IPS-20b (cell line): ENCODE measurements around the gene ARHGAP18.

Experiments
- H3K27ac ChIP-seq: one replicate; pipeline ENCODE4 v1.5.1; 2013; ENCODE audit warnings: low read length
- H3K27me3 ChIP-seq: 2 replicates; pipeline ENCODE4 v1.6.1; 2013; ENCODE audit warnings: mild to moderate bottlenecking, low read length, inconsistent platforms; ENCODE audit not compliant: insufficient read depth
- H3K36me3 ChIP-seq: 2 replicates; pipeline ENCODE4 v1.6.1; 2013; ENCODE audit warnings: low read depth, mild to moderate bottlenecking, inconsistent platforms, low read length, moderate library complexity; ENCODE audit not compliant: insufficient read depth
- H3K4me1 ChIP-seq: 2 replicates; pipeline ENCODE4 v1.6.1; 2013; ENCODE audit warnings: mild to moderate bottlenecking, control low read depth, inconsistent platforms, low read length, moderate library complexity; ENCODE audit not compliant: insufficient read depth
- H3K4me3 ChIP-seq: 2 replicates; pipeline ENCODE4 v1.5.1; 2013; ENCODE audit warnings: mild to moderate bottlenecking, low read length, inconsistent platforms
- H3K9ac ChIP-seq: 2 replicates; pipeline ENCODE4 v1.6.1; 2013; ENCODE audit warnings: low read depth, mild to moderate bottlenecking, inconsistent platforms, low read length, moderate library complexity
- H3K9me3 ChIP-seq: 2 replicates; pipeline ENCODE4 v1.6.1; 2013; ENCODE audit warnings: mild to moderate bottlenecking, low read depth, low read length, inconsistent platforms; ENCODE audit not compliant: insufficient read depth

ARHGAP18 gene

DNA sequence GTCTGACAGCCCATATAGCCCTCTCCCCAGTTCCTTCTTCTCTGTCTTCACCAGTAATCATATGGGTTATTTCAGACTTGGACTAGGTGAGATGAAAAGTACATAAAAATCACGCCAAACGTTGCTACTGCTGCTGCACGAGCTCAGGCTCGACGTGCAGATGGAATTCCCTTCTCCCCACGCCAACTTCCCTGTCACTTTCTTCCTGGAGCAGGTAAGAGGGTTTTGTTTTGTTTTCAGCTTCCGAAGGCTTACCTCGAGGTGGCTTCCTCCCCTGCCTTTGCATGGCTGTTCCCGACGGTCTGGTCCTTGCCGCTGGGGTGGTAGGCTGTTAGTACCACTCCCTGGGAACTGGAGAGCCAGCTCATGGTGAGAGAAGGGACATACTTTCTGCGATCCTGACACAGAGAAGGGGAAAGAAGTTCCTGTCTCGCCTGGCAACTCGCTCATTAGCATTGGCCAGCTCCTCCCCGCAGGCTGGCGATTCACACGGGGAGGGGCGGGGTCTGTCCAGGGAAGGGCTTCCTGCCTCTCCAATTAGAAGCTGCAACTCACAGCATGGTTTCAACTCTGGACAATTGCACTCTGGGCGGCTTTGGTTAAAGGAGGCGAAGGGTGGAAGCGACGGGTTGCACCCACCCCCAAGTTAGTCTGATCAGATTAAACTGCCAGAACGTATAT lies at the start of gene ARHGAP18:
Gene ARHGAP18 (minus strand): TSS at position 409 of the 681 bp plus-strand sequence. CDS start 41 bp downstream, at position 368.
- Histone ChIP-seq H3K4me3 (peak within 1 kb of the TSS; percentile 76), H3K4me1 (peaks cover 17% of the 10 kb centered on the region; the same call in 1 of the 2 replicates), H3K27ac (no peak within 1 kb of the TSS), H3K27me3 (0 out of 2 replicates have a peak, but pooled peaks cover 3% of the 10 kb centered on the region), H3K9me3 (no peaks in the 10 kb centered on the region), H3K9ac (peak within 1 kb of the TSS; percentile 70; the same call in 1 of the 2 replicates), H3K36me3 (no peaks in the 10 kb centered on the region)

DNA sequence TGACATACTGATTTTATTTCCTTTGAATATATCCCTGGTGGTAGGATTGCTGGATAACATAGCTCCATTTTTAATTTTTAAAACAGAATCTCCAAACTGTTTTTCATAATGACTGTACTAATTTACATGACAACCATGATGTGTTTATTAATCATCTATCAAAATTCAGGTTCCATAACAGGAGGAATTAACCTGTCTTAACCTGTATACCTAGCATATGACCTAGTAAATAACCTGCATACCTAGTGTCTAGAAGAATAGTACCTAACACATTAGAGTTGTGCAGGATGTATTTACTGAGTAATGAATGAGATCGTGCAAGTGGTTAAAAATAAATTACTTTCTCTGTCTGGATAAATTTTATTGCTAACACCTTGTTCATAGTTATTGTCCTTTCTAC lies 45.8 kb upstream of the ARHGAP18 start:
- Histone ChIP-seq H3K9me3 (no peaks in the 10 kb centered on the region), H3K36me3 (no peaks in the 10 kb centered on the region), H3K27me3 (no peaks in the 10 kb centered on the region), H3K9ac (no peak overlapping the region), H3K4me3 (no peak overlapping the region), H3K4me1 (no peaks in the 10 kb centered on the region), H3K27ac (no peak overlapping the region)

DNA sequence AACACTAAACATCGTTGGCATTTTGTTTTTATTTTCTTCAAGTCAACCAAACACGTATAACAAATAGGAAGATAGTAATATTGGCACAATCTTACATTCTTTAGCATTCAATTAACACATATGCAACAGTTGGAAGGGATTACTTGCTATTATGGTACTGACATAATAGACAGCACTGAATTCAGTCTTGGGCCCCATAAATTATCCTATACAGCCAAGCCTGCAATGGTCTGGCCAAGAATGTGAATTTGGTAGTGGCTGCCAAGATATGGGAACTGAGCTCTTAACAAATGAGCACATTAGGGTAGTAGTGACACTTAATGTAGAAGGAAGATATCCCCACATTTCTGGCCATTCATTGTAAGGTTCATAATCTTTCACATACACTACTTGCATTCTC lies 44.8 kb upstream of the ARHGAP18 start:
- no peaks in the 10 kb centered on the region for H3K27me3 ChIP-seq
- no peak overlapping the region for H3K4me3 ChIP-seq
- no peak overlapping the region for H3K9ac ChIP-seq
- H3K36me3 ChIP-seq: no peaks in the 10 kb centered on the region
- no peak overlapping the region for H3K27ac ChIP-seq
- no peaks in the 10 kb centered on the region for H3K9me3 ChIP-seq
- no peaks in the 10 kb centered on the region for H3K4me1 ChIP-seq

DNA sequence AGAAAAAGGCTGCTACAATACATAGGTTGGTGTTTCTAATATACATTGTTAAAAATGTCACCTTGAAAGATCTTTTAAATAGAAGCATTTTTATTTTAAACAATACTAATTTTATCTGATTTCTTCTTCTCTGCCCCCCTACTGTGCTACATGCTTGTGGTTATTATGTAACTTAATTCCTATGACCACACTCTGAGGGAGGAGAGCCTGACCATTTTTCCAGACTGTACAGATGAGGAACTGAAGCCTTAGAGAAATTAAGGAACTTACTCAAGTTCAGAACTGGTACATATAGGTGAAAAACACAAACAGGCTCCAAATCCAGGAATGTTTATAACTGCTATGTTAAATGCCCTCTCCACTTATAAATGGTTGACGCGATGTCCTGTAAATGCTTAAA lies 43.4 kb upstream of the ARHGAP18 start:
- Histone ChIP-seq H3K4me3 (no peak overlapping the region), H3K27ac (no peak overlapping the region), H3K27me3 (no peaks in the 10 kb centered on the region), H3K36me3 (no peaks in the 10 kb centered on the region), H3K4me1 (no peaks in the 10 kb centered on the region), H3K9ac (no peak overlapping the region), H3K9me3 (no peaks in the 10 kb centered on the region)

DNA sequence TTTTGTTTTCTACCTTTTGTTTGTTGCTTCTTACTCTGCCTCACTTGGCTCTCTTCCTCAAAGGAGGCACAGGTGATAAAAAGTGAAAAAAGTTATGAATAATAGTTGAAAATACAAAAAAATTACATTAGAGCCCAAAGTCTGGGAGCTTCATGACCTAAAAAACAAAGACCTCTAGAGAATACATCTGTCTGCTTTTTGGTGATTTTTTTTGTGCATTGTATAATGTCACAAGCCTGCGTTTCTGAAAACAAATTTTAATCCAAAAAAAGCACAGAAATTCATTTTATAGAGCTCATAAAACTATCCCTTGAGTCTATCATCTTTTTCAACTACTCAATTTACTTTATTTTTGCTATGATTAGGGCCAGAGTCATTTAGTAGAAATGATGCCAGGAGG lies 41.4 kb upstream of the ARHGAP18 start:
- Histone ChIP-seq H3K4me1 (no peaks in the 10 kb centered on the region), H3K27ac (no peak overlapping the region)

DNA sequence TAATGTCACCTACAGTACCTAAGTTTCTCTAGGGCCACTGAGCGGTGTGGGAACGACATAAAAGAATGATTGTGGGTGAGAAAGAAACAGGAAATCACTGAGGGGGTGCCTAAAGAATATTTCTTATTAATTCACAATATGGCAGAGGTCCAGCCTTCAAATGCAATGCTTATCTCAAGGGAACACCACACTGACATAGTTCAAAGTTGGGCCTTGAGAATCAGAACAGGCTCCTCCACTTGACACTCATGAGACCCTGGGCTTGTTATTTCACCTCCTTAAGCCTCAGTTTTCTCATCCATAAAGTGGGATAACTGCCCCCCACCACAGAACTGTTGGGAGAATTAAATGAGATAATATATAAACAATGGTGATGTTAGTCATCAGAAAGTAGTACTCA lies 40.4 kb upstream of the ARHGAP18 start:
- no peaks in the 10 kb centered on the region for H3K9me3 ChIP-seq
- no peak overlapping the region for H3K9ac ChIP-seq
- H3K27ac ChIP-seq: no peak overlapping the region
- H3K4me1 ChIP-seq: no peaks in the 10 kb centered on the region
- H3K36me3 ChIP-seq: no peaks in the 10 kb centered on the region
- H3K27me3 ChIP-seq: no peaks in the 10 kb centered on the region
- no peak overlapping the region for H3K4me3 ChIP-seq

More for the DNA sequence above, 41.4 kb upstream of the ARHGAP18 start:
- Histone ChIP-seq H3K4me3 (no peak overlapping the region), H3K9me3 (no peaks in the 10 kb centered on the region), H3K36me3 (no peaks in the 10 kb centered on the region), H3K27me3 (no peaks in the 10 kb centered on the region), H3K9ac (no peak overlapping the region)

DNA sequence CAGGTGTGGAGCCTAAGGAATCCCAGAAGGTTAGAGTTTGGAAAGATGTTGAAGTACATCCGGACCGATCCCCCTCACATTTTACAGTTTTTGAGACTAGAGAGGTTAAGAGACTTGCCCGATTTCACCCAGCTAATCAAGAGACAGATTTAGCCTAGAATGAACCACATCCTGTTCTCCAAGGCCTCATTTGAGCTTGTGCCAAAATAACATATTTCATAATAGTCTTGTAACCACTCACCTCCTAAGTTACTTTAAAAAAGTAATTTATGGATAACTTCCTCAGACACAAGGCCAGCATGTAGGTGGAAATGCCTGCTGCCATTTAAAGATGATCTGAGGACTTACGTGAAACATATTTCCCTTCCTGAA lies 39.8 kb upstream of the ARHGAP18 start:
- no peak overlapping the region for H3K9ac ChIP-seq
- H3K27ac ChIP-seq: no peak overlapping the region
- H3K9me3 ChIP-seq: no peaks in the 10 kb centered on the region
- H3K4me1 ChIP-seq: no peaks in the 10 kb centered on the region
- no peak overlapping the region for H3K4me3 ChIP-seq
- H3K36me3 ChIP-seq: no peaks in the 10 kb centered on the region
- no peaks in the 10 kb centered on the region for H3K27me3 ChIP-seq

DNA sequence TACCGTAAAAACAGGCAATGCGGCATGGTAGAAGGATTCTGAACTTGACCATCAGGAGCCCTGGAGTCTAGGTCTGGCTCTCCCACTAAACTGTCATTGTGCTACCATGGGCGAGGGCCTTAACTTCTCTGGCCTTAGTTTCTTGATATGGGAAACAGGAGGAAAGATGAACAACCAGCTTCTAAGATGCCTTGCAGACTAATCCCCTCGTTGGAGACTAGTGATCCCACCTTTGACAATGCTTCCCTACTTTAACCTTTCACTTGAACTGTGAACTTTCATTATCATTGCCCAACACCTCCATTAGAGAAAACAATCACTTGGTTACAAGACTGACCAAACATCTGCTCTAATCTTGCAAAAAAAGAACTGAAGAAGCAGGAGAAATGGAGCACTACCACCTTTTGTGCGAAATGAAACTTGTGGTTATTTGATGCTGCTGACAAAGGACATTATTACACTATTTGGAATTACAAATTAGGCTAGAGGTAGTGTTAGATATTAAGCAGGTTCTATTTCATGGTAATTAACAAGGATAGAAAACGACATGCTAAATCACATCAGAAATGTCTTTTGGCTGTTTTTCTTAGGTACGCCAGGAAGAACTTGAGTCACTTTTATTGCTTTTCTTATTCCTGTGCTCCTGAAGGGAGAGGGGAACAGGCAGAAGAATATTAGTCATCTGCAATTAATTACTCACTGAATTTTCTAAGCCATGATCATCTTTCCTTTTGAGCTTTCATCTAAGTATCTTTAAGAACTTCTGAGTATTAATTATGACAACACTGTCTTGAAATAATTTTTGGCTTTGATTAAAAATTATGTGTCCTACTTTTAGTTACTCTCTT lies 39.1 kb upstream of the ARHGAP18 start:
- H3K36me3 ChIP-seq: no peaks in the 10 kb centered on the region
- H3K9ac ChIP-seq: no peak overlapping the region
- no peak overlapping the region for H3K27ac ChIP-seq
- H3K9me3 ChIP-seq: no peaks in the 10 kb centered on the region
- no peaks in the 10 kb centered on the region for H3K27me3 ChIP-seq
- H3K4me1 ChIP-seq: peaks cover 3% of the 10 kb centered on the region; the same call in 1 of the 2 replicates
- no peak overlapping the region for H3K4me3 ChIP-seq

- H3K27me3 ChIP-seq: no peaks in the 10 kb centered on the region
- no peak overlapping the region for H3K4me3 ChIP-seq
- H3K9ac ChIP-seq: no peak overlapping the region
- no peaks in the 10 kb centered on the region for H3K36me3 ChIP-seq
- H3K4me1 ChIP-seq: peaks cover 3% of the 10 kb centered on the region; the same call in 1 of the 2 replicates
- no peak overlapping the region for H3K27ac ChIP-seq
- H3K9me3 ChIP-seq: no peaks in the 10 kb centered on the region
These were observed 38.4 kb upstream of the ARHGAP18 start for GRCh38 chr6:129748212-129748900.

GRCh38 chr6:129747588-129748112 lies 37.7 kb upstream of the ARHGAP18 start:
- H3K4me3 ChIP-seq: no peak overlapping the region
- H3K4me1 ChIP-seq: peaks cover 3% of the 10 kb centered on the region; the same call in 1 of the 2 replicates
- H3K9ac ChIP-seq: no peak overlapping the region
- no peak overlapping the region for H3K27ac ChIP-seq
- no peaks in the 10 kb centered on the region for H3K9me3 ChIP-seq
- H3K27me3 ChIP-seq: no peaks in the 10 kb centered on the region
- no peaks in the 10 kb centered on the region for H3K36me3 ChIP-seq

- Histone ChIP-seq H3K4me1 (peaks cover 3% of the 10 kb centered on the region; the same call in 1 of the 2 replicates), H3K9me3 (no peaks in the 10 kb centered on the region), H3K27ac (no peak overlapping the region), H3K9ac (no peak overlapping the region), H3K4me3 (no peak overlapping the region), H3K36me3 (no peaks in the 10 kb centered on the region), H3K27me3 (no peaks in the 10 kb centered on the region)
These were observed 34.9 kb upstream of the ARHGAP18 start for GRCh38 chr6:129744880-129745237.
